Measurements from ENCODE around the gene ZNF587.
"Not testable (repeated sequence)": the region's sequence is repeated elsewhere in the genome, so short reads cannot be mapped to it uniquely, and the experiment has no call there.

ZNF587 gene

DNA sequence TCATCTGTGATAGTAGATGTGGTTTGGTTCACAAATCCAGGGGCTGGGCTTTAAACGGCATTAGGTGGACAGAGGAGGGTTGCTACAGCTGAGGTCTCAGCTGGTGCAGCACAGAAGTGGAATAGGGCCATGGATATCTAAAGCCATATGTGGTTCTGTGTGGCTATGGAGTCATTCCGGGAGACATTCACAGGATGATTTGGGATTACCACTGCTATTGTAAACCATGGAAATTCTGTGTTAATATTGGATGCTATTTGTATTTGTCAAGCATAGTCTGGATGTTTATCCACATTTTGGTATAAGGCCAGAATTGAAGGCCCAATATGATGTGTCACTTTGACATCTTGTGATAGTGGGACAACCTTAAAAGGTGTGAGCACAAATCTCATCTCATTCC lies 26.5 kb upstream of the ZNF587 start:
- not testable (repeated sequence) for DNase-seq (ENCODE audit: low read depth in 2 of 2)

DNA sequence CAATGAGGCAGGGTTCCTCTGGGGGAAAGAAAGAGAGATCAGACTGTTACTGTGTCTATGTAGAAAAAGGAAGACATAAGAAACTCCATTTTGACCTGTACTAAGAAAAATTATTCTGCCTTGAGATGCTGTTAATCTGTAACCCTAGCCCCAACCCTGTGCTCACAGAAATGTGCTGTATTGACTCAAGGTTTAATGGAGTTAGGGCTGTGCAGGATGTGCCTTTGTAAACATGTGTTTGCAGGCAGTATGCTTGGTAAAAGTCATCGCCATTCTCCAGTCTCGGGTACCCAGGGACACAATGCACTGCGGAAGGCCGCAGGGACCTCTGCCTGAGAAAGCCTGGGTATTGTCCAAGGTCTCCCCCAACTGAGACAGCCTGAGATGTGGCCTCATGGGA lies 26.1 kb upstream of the ZNF587 start:
- DNase-seq (ENCODE audit: low read depth in 2 of 2), result not testable (repeated sequence)

DNA sequence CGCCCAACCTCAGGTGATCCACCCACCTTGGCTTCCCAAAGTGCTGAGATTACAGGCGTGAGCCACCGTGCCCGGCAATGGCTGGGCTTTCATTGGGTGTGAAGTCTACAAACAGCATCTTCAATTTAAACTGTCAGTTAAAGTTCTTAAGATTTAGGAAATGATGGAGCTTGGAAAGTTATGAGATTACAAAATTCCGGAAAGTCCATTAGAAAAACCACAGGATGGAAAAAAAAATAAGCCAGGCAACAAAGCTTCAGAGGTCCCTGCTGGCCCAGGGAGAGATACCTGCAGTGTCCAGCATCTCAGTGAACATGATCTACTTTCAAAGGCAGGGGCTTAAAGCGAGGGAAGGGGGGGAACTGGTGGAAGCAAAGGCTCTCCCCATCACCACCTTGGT lies 24.1 kb upstream of the ZNF587 start:
- DNase-seq (ENCODE audit: low read depth in 2 of 2), result no peak

DNA sequence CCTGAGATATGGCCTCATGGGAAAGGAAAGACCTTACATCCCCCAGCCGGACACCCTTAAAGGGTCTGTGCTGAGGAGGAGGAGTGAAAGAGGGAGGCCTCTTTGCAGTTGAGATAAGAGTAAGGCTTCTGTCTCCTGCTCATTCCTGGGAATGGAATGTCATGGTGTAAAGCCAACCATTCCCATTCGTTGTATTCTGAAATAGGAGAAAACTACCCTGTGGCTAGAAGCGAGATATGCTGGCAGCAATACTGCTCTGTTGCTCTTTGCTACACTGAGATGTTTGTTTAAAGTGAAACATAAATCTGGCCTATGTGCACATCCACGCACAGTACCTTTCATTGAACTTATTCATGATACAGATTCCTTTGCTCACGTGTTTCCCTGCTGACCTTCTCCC lies 20.3 kb upstream of the ZNF587 start:
- no peak for DNase-seq (ENCODE audit: low read depth in 2 of 2)

DNA sequence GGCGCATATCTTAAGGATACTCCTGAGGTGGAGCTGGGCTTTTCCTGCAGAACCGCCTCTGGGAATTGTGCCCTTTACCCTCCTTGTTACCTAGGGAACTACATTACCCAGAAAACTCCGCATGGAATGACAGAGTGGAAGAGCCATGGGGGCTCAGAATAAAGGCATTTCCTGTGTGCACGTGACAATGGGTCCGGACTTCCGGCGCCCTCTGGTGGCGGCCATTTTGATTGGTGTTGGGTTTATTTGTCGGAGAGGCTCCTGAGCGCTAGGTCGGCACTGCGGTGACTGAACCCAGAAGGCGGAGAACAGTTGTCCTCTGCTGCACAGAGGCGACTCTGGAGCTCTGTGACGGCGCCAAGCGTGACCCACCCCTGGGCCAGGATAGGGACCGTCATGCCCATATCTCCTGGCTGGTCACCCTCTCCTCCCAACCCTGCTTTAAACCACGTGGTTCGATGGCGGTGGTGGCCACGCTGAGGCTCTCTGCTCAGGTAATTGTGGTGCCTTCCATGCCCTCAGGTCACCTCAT lies 19.5 kb upstream of the ZNF587 start, which contains the start of gene ZNF587B:
TSS of gene ZNF587B (plus strand) at position 229 of the 532 bp plus-strand sequence. CDS start at position 459, 230 bp downstream.
- DNase-seq (ENCODE audit: low read depth in 2 of 2), result peak in 1 of 2 experiments; percentile 3

DNA sequence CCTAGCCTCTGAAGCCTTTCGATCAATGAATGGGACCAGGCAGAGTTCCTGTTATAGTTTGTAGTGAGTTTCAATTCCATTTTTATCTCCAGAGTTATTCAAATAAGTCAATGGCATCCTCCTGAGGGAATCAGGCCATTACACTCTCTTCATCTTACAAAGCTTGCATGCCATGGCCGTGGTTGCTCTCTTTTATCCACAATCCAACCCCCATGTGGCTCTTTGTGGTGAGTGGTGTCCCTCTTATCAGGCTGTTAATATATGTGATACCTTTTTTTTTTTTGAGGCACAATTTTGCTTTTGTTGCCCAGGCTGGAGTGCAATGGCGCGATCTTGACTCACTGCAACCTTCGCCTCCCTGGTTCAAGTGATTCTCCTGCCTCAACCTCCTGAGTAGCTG lies 12.7 kb upstream of the ZNF587 start:
- not testable (repeated sequence) for DNase-seq (ENCODE audit: low read depth in 2 of 2)

DNA sequence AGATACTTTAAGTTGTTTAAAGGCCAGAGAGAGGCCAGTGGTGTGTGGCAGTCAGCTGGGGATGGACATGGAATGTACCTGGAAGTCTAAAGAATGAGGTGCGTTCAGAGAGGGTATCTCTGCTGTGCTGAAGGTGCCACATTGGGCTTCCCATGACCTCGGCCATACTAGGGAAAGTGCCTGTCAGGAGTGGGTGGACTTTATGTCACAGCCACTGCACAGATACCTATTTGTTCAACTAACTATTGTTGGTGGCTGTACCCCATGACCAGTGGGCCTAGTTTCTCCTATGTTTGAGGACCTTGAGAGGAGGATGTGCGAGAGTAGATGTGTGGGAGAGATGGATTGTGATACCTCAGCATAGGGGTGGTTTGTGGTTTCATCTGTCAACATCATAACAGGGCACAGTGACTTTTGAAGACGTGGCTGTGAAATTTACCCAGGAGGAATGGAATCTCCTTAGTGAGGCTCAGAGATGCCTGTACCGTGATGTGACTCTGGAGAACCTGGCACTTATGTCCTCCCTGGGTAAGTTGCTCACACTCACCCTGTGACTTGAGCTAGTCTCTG lies 11.0 kb upstream of the ZNF587 start:
- not testable (repeated sequence) for DNase-seq (ENCODE audit: low read depth in 2 of 2)

DNA sequence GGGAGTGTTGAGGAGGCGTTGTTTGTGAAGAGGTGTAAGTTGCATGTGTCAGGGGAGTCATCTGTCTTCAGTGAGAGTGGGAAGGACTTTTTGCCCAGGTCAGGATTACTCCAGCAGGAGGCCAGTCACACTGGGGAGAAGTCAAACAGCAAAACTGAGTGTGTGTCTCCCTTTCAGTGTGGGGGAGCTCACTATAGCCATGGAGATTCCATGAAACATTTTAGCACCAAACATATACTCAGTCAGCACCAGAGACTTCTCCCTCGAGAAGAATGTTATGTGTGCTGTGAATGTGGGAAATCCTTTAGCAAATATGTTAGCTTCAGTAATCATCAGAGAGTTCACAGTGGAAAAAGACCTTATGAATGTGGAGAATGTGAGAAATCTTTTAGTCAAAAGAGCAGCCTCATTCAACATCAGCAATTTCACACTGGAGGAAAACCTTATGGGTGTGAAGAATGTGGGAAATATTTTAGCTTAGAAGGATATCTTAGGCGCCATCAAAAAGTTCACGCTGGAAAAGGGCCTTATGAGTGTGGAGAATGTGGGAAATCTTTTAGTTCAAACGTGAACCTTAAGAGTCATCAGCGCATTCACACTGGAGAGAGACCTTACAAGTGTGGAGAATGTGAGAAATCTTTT lies 8.4 kb upstream of the ZNF587 start:
- DNase-seq (ENCODE audit: low read depth in 2 of 2), result no peak

DNA sequence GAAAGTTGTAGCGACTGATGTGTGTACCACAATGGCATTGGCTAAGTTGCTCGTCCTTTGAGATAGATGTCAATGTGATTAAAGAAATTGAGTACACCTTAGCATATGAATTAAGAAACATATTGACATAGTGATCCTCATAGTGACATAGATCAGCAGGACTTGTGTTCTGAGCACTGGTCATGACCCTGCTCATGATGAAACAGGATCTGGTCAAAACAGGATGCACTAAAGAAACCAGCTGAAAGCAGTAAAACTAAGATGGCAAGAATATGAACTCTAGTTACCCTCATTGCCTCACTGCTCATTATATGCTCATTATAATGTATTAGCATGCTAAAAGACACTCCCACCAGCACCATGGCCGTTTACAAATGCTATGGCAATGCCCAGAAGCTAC lies 2.5 kb upstream of the ZNF587 start:
- DNase-seq (ENCODE audit: low read depth in 2 of 2), result not testable (repeated sequence)

DNA sequence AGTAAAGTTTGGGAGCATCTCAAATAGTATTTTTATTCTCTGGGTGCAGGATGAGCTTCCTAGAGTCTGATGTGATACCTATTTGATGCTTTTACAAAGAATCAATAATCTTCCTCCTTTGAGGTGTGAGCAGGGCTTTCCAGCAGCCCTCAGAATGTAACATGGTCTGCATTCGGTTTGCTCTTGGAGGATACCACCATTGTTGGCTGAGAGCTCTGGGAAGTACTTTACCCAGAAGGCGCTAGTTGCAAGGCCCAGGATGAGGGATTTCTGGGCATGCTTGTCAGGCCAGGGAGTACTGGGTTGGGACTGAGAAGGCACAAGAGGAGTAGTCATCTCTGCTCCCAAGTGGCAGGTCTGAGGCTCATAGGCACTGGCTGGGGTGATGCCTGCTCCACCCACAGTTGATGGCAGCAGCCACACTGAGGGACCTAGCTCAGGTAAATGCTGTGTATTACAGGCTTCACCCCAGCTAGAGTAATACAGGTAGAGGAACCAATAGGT lies 445 bp upstream of the ZNF587 start:
- DNase-seq (ENCODE audit: low read depth in 2 of 2), result not testable (repeated sequence)

DNA sequence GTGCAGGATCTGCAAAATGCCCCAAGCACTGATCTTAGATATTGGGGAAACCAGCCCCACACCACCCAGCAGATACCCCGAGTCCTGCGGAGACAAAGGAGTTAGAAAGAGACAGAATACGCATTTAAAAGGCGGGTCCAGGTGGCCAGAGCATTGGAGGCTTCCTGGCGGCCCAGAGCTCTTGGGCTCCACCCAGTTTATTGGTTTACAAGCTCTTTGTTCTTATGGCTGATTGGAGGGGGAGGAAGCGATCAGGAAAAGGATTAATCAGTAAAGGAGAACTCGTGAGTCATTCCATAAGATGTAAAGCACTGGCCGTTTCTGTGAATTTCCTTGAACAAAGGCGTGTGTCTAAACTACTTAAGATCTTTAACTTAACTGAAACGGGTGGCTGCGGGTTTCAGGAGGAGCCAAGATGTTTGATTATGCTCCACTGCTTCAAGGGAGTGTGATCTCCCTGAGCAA lies 926 bp downstream of the ZNF587 start:
- no peak for DNase-seq (ENCODE audit: low read depth in 2 of 2)

DNA sequence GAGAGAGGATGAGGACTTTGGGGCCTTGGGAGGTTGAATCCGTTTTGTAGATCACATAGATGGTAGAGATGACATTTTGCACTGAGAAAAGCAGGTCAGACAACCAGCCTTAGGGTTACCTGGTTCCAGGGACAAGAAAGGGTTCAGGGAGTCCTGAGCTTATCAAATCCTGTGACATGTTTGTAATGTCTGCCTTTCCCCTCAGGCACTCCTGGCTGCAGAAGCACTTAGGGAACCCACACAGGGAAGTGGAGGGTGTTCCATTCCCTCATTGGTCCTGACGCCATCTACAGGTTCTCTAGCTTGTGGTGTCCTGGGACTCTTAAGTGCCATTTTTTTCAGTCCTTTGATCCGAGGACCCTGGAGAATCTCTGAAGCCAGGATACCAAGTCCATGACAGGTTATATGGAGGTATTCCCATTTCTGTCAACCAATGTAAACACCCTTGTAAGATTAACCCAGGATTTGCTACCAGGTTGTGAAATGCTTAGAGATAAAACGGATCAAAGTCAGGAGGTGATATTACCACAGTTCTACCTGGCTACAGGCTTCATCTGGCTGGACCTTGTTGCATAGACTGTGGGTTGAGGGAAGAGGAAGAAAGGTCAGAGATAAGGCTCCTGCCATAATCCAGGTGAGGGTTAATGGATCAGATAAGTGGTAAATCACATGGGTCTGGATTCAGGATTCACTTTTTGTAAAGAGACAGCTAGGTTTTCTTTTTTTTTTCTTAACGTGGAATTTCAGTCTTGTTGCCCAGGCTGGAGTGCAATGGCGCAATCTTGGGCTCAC lies 2.3 kb downstream of the ZNF587 start:
- not testable (repeated sequence) for DNase-seq (ENCODE audit: low read depth in 2 of 2)

DNA sequence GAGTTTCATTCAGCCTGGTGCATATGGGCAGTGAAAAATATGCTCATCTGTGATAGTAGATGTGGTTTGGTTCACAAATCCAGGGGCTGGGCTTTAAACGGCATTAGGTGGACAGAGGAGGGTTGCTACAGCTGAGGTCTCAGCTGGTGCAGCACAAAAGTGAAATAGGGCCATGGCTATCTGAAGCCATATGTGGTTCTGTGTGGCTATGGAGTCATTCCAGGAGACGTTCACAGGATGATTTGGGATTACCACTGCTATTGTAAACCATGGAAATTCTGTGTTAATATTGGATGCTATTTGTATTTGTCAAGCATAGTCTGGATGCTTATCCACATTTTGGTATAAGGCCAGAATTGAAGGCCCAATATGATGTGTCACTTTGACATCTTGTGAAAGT lies 4.5 kb downstream of the ZNF587 start:
- not testable (repeated sequence) for DNase-seq (ENCODE audit: low read depth in 2 of 2)

DNA sequence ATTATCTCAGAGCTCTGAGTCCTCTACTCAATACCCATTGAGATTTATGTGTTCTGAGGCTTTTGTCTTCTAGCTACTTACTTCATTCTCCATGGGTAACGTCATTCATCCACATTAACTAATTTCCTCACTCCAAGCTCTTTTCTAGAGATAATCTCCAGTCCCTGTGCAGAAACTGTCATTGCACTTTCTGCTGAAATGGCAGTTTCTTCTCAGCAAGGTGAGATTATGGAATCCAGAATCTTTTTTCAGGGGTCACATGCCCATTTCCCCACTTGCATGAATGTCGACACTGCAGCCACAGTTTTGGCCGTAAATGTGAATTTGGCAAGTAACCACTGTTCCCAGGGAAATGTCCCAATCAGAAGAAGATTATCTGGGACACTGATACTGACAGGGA lies 12.7 kb downstream of the ZNF587 start:
- DNase-seq (ENCODE audit: low read depth in 2 of 2), result not testable (repeated sequence)

DNA sequence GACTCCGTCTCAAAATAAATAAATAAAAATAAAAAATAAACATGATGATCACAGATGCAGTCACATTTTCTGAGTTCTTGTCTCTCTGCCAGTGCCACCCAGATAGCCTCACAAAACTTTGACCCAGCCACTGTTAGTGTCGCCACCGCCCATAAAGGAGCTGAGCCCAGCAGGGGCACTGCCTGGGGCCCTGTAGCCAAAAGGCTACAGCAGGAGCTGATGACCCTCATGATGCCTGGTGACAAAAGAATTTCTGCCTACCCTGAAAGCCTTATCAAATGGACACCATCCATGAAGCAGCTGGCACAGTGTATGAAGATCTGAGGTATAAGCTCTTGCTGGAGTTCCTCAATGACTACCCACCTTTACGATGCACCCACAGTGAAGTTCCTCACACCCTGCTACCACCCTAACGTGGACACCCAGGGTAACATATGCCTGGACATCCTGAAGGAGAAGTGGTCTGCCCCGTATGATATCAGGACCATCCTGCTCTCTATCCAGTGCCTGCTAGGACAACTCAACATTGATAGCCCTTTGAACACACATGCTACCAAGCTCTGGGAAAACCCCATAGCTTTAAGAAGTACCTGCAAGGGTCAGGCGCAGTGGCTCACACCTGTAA lies 18.3 kb downstream of the ZNF587 start:
- no peak for DNase-seq (ENCODE audit: low read depth in 2 of 2)

DNA sequence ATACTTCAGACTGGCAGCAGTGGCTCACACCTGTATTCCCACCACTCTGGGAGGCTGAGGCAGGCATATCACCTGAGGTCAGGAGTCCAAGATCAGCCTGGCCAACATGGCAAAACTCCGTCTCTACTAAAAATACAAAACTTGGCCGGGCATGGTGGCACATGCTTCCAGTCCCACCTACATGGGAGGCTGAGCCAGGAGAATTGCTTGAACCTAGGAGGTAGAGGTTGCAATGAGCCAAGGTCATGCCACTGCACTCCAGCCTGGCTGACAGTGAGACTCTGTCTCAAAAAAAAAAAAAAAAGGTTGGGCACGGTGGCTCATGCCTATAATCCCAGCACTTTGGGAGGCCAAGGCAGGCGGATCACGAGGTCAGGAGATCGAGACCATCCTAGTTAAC lies 20.0 kb downstream of the ZNF587 start:
- not testable (repeated sequence) for DNase-seq (ENCODE audit: low read depth in 2 of 2)

DNA sequence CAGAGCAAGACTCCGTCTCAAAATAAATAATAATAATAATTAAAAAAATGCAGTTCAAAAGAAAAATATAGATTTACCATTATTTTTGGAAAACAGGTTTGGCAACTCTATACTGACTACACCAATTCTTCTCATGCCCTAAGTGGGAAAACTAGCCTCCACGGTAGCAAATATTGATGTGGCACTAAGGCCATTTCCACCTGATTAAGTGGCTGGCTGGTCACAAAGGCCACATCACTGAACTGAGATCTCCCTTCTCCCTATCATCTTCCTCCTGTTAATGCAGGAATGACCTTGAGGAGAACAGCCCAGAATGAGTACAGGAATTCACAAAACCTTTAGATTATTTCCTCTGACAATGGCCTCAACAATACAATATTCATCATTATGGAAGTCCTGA lies 20.6 kb downstream of the ZNF587 start:
- no peak for DNase-seq (ENCODE audit: low read depth in 2 of 2)

DNA sequence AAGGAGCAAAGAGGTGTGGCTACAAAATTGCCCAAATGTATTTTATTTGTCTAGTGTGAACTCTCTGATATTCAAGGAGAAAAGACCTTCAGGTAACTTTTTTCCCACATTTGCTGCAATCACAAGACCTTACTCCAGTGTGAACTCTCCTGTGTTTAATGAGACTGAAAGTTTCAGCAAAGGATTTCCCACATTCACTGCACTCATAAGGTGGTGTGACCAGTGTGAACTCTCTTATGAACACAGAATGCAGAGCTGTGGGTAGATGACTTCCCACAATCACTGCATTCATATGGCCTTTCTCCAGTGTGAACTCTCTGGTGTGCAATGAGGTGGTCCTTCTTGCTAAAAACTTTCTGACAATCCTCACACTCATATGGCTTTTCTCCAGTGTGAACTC lies 22.8 kb downstream of the ZNF587 start:
- no peak for DNase-seq (ENCODE audit: low read depth in 2 of 2)

DNA sequence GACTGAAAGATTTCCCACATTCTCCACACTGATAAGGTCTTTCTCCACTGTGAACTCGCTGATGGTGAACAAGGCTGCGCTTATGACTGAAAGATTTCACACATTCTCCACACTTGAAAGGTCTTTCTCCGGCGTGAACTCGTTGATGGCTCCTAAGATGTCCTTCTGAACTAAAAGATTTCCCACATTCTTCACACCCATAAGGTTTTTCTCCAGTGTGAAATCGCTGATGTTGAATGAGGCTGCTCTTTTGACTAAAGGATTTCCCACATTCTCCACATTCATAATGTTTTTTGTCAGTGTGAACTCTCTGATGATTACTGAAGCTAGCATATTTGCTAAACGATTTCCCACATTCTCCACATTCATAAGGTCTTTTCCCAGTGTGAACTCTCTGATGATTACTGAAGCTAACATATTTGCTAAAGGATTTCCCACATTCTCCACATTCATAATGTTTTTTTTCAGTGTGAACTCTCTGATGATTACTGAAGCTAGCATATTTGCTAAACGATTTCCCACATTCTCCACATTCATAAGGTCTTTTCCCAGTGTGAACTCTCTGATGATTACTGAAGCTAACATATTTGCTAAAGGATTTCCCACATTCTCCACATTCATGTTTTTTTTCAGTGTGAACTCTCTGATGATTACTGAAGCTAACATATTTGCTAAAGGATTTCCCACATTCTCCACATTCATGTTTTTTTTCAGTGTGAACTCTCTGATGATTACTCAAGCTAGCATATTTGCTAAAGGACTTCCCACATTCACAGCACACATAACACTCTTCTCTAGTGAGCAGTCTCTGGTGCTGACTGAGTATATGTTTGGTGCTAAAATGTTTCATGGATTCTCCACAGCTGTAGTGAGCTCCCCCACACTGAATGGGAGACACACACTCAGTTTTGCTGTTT lies 24.5 kb downstream of the ZNF587 start:
- not testable (repeated sequence) for DNase-seq (ENCODE audit: low read depth in 2 of 2)

DNA sequence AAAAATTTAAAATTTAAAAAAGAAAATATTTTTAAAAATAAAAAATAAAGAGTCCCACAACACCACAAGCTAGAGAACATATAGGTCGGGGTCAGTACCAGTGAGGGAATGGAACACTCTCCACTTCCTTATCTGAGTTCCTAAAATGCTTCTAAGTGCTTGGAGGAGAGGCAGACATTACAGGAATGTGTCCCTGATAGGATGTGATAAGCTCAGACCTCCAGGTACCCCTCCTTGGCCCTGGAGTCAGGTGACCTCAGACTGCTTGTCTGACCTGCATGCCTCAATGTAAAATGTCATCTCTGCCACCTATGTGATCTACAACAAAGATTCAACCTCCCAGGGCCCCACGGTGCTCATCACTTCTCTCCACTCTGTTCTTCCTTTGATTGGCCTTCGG lies 36.4 kb downstream of the ZNF587 start:
- no peak for DNase-seq (ENCODE audit: low read depth in 2 of 2)

Data from fibroblast of skin of left biceps (primary cell).